ENCODE measurements around the gene GDF2. TPM values are rescaled to one million over a fixed set of nuclear protein-coding genes. Genes with fewer than 3 reads are reported as not detected.
A peak's percentile ranks its signal among the peaks of the same experiment; 100 is the strongest.

GDF2 gene
- total RNA-seq, 2 experiments from 2014 or later: not detected

GRCh38 chr10:47360419-47361040 is 38.3 kb downstream of the GDF2 start:
- Mint-ChIP-seq H3K27ac (no peak overlapping the region), H3K4me1 (ENCODE audit: low read depth) (no peaks in the 10 kb centered on the region), H3K27me3 (ENCODE audit: low read depth) (no peaks in the 10 kb centered on the region), H3K4me3 (no peak overlapping the region), H3K9me3 (no peaks in the 10 kb centered on the region), H3K36me3 (ENCODE audit: low read depth) (no peaks in the 10 kb centered on the region)
- no peak for DNase-seq
- intact Hi-C loops (cut with micrococcal nuclease): no loop called here
- CTCF ChIA-PET: interaction anchor here (0.7 to 1.6 kb wide), 2 partner anchors 284 to 335 kb away, joined by 3 to 4 read pairs; no protein-coding TSS in a partner anchor

DNA sequence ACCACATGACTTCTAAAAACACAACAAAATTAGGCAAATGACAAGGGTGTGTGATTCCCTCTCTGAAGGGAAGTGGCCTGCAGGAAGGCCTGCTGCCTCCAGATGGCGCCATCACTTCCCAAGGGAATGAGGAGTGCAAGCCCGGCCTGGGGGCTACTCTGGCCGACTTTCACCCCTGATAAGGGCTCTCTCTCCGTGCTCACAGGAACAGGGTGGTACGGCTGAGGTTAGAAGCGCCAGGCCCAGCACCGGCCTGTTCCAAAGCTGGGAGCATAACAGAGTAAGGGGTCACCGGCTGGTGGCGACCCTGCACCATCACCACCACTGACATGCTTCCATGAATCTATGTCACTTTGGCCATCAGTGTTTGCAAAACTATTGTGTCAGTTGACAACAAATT is 39.0 kb downstream of the GDF2 start:
- H3K36me3 Mint-ChIP-seq (ENCODE audit: low read depth): no peaks in the 10 kb centered on the region

GRCh38 chr10:47362199-47362598 is 39.9 kb downstream of the GDF2 start:
- Mint-ChIP-seq H3K27me3 (ENCODE audit: low read depth) (no peaks in the 10 kb centered on the region), H3K4me3 (no peak overlapping the region), H3K4me1 (ENCODE audit: low read depth) (no peaks in the 10 kb centered on the region), H3K9me3 (no peaks in the 10 kb centered on the region), H3K36me3 (ENCODE audit: low read depth) (no peaks in the 10 kb centered on the region), H3K27ac (no peak overlapping the region)
- CTCF ChIA-PET: interaction anchor here (0.8 to 1.7 kb wide), 5 partner anchors 8 to 22 kb away, joined by 3 to 5 read pairs (median 3); no protein-coding TSS in a partner anchor
- DNase-seq: no peak
- intact Hi-C loops (cut with micrococcal nuclease): no loop called here

More for the DNA sequence above, 39.0 kb downstream of the GDF2 start:
- H3K9me3 Mint-ChIP-seq: no peaks in the 10 kb centered on the region
- H3K4me3 Mint-ChIP-seq: no peak overlapping the region
- no peaks in the 10 kb centered on the region for H3K27me3 Mint-ChIP-seq (ENCODE audit: low read depth)
- H3K4me1 Mint-ChIP-seq (ENCODE audit: low read depth): no peaks in the 10 kb centered on the region
- CTCF ChIA-PET: interaction anchor here (0.7 to 1.0 kb wide), 4 partner anchors 8 to 314 kb away, joined by 3 to 5 read pairs (median 3); no protein-coding TSS in a partner anchor
- no peak overlapping the region for H3K27ac Mint-ChIP-seq
- peak; percentile 57 for DNase-seq
- intact Hi-C loops (cut with micrococcal nuclease): no loop called here

DNA sequence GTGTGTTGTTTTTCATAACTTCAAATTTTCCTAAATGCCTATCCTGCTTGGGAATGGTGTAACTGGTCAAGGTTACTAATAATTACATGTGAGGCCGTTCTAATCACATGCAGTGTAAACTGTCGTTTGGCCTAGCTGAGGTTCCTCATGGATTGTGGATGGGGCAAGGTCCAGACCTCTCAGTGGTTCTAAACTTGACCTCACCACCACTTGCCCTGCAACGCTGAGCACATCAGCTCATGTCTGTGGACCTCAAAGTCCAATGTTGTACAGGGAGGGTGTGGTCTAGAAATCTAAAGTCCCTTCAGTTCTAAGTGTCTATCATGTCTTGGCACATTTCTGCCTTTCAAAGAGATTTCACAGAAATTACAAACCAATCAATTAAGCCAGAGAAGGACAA is 41.5 kb downstream of the GDF2 start:
- CTCF ChIA-PET: interaction anchor here (0.6 kb wide), 1 partner anchor 42 kb away, joined by 3 read pairs; no protein-coding TSS in a partner anchor
- Mint-ChIP-seq H3K9me3 (no peaks in the 10 kb centered on the region), H3K27ac (no peak overlapping the region), H3K4me3 (no peak overlapping the region), H3K36me3 (ENCODE audit: low read depth) (no peaks in the 10 kb centered on the region), H3K27me3 (ENCODE audit: low read depth) (no peaks in the 10 kb centered on the region), H3K4me1 (ENCODE audit: low read depth) (no peaks in the 10 kb centered on the region)
- intact Hi-C loops (cut with micrococcal nuclease): no loop called here
- DNase-seq: no peak

- intact Hi-C loops (cut with micrococcal nuclease): no loop called here
- Mint-ChIP-seq H3K9me3 (no peaks in the 10 kb centered on the region), H3K4me3 (no peak overlapping the region), H3K27me3 (ENCODE audit: low read depth) (no peaks in the 10 kb centered on the region), H3K4me1 (ENCODE audit: low read depth) (no peaks in the 10 kb centered on the region), H3K27ac (no peak overlapping the region), H3K36me3 (ENCODE audit: low read depth) (no peaks in the 10 kb centered on the region)
- no peak for DNase-seq
- CTCF ChIA-PET: no interaction called here
Measured at GRCh38 chr10:47364366-47364765, 42.1 kb downstream of the GDF2 start.

GRCh38 chr10:47364911-47365310 is 42.7 kb downstream of the GDF2 start:
- CTCF ChIA-PET: interaction anchor here (1.4 kb wide), 1 partner anchor 24 kb away, joined by 4 read pairs; no protein-coding TSS in a partner anchor
- no peaks in the 10 kb centered on the region for H3K4me1 Mint-ChIP-seq (ENCODE audit: low read depth)
- intact Hi-C loops (cut with micrococcal nuclease): no loop called here
- no peak overlapping the region for H3K27ac Mint-ChIP-seq
- no peaks in the 10 kb centered on the region for H3K9me3 Mint-ChIP-seq
- H3K36me3 Mint-ChIP-seq (ENCODE audit: low read depth): no peaks in the 10 kb centered on the region
- DNase-seq: no peak
- no peaks in the 10 kb centered on the region for H3K27me3 Mint-ChIP-seq (ENCODE audit: low read depth)
- no peak overlapping the region for H3K4me3 Mint-ChIP-seq

DNA sequence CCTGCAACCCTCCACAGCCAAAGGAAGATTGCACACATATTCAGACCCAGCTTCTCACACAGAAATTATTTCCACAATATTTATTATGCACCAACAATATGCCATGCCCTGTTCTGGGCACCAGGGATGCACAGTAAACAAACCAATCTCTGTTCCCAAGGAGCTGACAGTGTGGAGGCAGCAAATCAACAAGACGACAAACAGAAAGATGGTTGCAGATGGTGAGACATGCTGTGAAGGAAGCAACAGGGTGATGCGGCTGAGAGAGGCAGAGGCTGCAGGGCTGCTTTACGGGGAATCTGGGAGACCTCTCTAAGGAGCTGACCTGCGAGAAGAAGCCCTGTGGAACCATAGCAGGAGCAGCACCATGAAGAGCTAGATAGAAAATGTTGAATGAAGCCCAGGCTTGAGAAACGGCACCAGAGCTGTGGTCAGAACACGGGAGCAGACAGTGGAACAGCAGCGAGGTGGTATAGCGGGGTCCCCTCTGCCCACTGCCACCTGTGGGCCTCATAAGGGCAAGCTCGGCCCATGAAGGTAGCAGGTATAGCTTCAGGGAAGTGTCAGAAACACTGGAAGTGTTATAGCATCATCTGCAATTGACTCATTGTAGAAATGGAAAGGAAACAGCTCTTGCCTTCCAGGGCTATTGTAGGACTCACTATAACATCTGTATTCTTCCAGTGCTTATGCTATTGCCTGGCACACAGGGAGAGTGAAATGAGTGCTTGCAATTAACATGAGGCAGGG is 43.4 kb downstream of the GDF2 start:
- intact Hi-C loops (cut with micrococcal nuclease): no loop called here
- Mint-ChIP-seq H3K27me3 (ENCODE audit: low read depth) (no peaks in the 10 kb centered on the region), H3K27ac (no peak overlapping the region), H3K36me3 (ENCODE audit: low read depth) (no peaks in the 10 kb centered on the region), H3K9me3 (no peaks in the 10 kb centered on the region), H3K4me1 (ENCODE audit: low read depth) (no peaks in the 10 kb centered on the region), H3K4me3 (no peak overlapping the region)
- DNase-seq: no peak
- CTCF ChIA-PET: interaction anchor here (1.4 kb wide), 1 partner anchor 25 kb away, joined by 4 read pairs; no protein-coding TSS in a partner anchor

DNA sequence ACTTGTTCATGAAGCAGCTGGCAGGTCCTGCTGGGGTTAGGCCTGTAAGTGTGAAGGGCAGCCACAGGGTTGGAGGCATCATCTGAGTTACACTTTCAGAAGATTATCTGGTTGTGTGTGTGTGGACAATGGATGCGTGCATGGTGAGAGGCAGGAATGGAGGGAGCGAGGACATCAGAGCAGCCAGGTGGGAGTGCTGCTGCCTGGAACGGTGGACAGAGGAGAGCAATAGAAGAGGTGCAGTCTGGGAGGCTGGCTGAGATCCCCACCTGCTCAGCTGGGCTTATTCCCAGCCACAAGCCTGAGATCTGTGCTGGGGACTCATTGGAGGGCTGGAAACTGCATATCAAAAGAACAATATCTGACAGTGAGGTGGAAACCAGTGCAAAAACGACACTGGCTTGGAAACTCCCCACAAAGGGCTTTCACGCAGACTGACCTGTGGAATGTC is 44.0 kb downstream of the GDF2 start:
- Mint-ChIP-seq H3K4me3 (no peak overlapping the region), H3K9me3 (no peaks in the 10 kb centered on the region), H3K27ac (no peak overlapping the region), H3K4me1 (ENCODE audit: low read depth) (no peaks in the 10 kb centered on the region), H3K36me3 (ENCODE audit: low read depth) (no peaks in the 10 kb centered on the region), H3K27me3 (ENCODE audit: low read depth) (no peaks in the 10 kb centered on the region)
- intact Hi-C loops (cut with micrococcal nuclease): no loop called here
- CTCF ChIA-PET: interaction anchor here (1.4 kb wide), 1 partner anchor 25 kb away, joined by 4 read pairs; no protein-coding TSS in a partner anchor
- DNase-seq: no peak

GRCh38 chr10:47366731-47367460 is 44.6 kb downstream of the GDF2 start:
- H3K4me1 Mint-ChIP-seq (ENCODE audit: low read depth): no peaks in the 10 kb centered on the region
- H3K27me3 Mint-ChIP-seq (ENCODE audit: low read depth): no peaks in the 10 kb centered on the region
- CTCF ChIA-PET: interaction anchor here (0.6 to 1.4 kb wide), 2 partner anchors 25 to 26 kb away, joined by 3 to 4 read pairs; no protein-coding TSS in a partner anchor
- intact Hi-C loops (cut with micrococcal nuclease): no loop called here
- no peak for DNase-seq
- H3K27ac Mint-ChIP-seq: no peak overlapping the region
- H3K9me3 Mint-ChIP-seq: no peaks in the 10 kb centered on the region
- no peak overlapping the region for H3K4me3 Mint-ChIP-seq
- no peaks in the 10 kb centered on the region for H3K36me3 Mint-ChIP-seq (ENCODE audit: low read depth)

- no peaks in the 10 kb centered on the region for H3K9me3 Mint-ChIP-seq
Measured at GRCh38 chr10:47367646-47368045, 45.4 kb downstream of the GDF2 start.

DNA sequence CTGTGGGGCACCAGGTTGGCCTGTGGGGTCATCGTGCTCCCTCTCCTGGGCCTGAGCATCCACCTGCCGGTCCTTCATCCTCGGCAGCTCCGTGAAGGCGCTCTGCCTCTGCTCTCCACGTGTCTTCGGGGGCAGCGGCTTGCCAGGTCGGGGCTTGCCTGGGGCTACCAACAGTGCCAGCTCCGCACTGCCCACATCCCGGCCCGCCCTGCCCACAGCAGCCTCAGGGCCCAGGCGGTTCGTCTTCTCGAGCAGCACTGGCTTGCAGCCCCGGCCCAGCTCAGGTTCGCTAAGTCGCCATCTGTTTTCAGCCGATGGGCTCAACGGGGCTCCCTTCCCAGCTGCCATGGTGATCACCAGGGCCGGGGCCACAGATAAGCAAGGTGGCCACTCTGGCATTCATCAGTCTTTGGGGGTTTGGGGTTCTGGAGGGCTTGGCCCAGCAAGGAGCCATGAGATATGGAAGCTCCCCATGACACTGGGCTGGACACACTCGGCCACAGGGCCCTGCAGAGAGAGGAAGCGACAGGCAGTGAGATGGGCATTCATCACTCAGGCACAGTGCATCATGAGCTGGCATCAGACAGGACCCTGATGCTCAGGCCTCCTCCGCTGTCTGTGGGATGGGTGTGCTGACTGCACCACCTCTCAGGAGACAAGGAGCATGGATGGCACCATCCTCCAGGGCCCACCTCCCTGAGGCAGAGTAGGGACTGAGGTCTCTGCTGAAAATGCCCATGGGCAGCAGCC is 46.4 kb downstream of the GDF2 start:
- no peaks in the 10 kb centered on the region for H3K4me1 Mint-ChIP-seq (ENCODE audit: low read depth)
- CTCF ChIA-PET: no interaction called here

More at GRCh38 chr10:47367646-47368045, 45.4 kb downstream of the GDF2 start:
- Mint-ChIP-seq H3K4me3 (no peak overlapping the region), H3K4me1 (ENCODE audit: low read depth) (no peaks in the 10 kb centered on the region), H3K36me3 (ENCODE audit: low read depth) (no peaks in the 10 kb centered on the region), H3K27ac (no peak overlapping the region), H3K27me3 (ENCODE audit: low read depth) (no peaks in the 10 kb centered on the region)
- CTCF ChIA-PET: no interaction called here
- DNase-seq: no peak
- intact Hi-C loops (cut with micrococcal nuclease): no loop called here

More for the DNA sequence above, 46.4 kb downstream of the GDF2 start:
- no peak for DNase-seq
- H3K27me3 Mint-ChIP-seq (ENCODE audit: low read depth): no peaks in the 10 kb centered on the region
- no peaks in the 10 kb centered on the region for H3K9me3 Mint-ChIP-seq
- intact Hi-C loops (cut with micrococcal nuclease): no loop called here
- no peak overlapping the region for H3K4me3 Mint-ChIP-seq
- H3K27ac Mint-ChIP-seq: no peak overlapping the region
- no peaks in the 10 kb centered on the region for H3K36me3 Mint-ChIP-seq (ENCODE audit: low read depth)

Measured in activated naive CD4-positive, alpha-beta T cell treated with anti-CD3 and anti-CD28 coated beads for 36 hours (primary cell).